NCI-H128 (cell line): ENCODE measurements around the gene PTPRT.

Source experiments
- DNase-seq: peaks from one replicate; lab custom pipeline; 2025; ENCODE audit not compliant: unreplicated experiment; lab: John Stamatoyannopoulos, UW

The PTPRT gene

DNA sequence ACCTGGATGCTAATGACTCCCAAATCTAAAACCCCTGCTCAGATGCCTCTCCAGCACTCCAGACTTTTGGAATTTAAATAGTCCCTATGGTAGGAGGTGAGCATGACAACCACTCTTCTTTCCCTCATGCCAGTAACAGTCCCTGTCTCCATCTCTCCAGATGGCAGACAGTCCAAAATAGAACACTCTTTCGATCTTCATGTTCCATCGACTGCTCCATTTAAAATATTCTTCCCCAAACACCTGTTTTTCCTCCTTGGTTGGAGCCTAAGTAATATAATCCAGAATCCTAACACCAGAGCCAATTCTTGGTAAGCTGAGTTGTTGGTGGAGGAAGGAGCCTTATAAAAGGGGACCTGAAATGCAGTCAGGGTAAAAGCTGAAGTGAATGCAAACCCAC lies 848.1 kb downstream of the PTPRT start:
- DNase-seq: no peak

DNA sequence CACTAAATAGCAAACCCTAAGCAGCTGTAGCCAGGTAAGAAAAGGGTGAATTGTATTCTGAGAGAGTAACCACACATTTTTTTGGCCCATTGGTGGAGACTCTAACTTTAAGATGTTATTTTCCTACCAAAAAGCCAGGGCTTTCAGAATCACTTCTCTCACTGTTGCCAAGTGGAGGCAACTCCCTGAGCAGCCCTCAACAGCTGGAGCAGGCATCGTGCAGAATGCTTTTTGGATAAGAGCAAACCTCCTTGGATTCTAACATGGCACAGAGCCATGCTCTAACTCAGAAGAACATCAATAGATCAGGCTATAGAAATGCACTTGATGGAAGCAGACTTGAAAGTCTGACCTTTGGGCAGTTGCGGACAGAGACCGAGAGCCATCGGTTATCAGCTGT lies 849.3 kb downstream of the PTPRT start:
- no peak for DNase-seq

DNA sequence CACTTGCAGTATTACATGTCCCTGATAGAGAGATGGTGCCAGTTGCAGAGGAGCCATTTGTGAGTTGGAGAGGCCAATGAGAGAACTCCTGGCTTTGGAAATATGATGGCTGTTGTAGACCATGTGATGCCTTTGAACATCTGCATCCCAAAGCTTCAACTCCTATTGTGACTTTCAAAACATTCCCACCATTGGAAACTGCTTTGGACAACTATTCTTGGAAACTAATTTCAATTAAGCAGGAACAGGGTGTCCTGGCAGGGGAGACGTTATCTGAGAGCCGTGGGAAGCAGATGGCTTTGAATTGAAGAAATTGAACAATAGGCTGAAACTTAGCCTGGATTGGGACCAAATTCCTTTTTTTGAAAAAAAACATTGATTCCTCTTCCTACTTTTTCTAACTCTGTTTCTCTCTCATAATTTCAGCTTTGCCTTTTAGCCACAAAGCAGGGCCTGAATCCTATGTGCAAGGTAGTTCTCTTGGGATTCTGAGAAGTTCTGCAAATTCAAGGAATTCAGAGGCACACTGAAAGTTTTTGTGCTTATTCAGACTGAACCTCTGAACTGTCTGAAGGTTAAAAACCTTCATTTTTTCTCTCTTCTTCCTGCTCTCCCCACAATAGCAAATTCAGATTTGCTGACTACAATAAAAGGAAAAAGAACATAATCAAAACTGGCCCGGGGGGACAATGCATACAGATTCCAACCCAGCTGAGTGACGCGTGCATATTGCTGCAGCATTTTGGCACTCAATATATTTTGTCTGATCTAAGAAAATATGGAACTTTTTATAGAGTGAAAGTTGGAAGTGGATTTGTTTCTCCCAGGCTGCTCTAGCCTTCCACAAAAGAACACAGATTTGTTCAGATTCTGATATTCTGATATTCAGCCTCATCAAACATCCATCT lies 851.2 kb downstream of the PTPRT start:
- DNase-seq: no peak

- DNase-seq: no peak
Observed at GRCh38 chr20:42336576-42336975, 853.1 kb downstream of the PTPRT start.

GRCh38 chr20:42319252-42320013 lies 870.3 kb downstream of the PTPRT start:
- no peak for DNase-seq

DNA sequence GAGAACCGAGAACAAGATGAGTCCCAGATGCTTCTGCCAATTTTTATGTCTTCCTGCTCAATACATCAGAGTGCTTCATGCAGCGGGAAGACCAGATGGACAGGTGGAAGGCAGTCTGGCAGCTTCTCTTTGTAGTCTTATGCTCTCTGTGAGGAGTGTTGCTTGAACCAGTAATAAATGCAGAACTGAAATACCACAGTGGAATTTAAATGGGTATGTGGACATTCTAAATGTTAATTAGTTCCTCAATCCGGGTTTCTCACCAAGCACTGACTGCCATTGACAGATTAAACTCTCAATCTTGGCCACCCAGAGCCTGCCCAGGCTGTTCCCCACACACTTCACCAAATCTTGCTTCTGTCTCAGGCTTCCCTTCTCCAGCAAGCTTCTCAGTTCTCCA lies 876.0 kb downstream of the PTPRT start:
- DNase-seq: no peak

DNA sequence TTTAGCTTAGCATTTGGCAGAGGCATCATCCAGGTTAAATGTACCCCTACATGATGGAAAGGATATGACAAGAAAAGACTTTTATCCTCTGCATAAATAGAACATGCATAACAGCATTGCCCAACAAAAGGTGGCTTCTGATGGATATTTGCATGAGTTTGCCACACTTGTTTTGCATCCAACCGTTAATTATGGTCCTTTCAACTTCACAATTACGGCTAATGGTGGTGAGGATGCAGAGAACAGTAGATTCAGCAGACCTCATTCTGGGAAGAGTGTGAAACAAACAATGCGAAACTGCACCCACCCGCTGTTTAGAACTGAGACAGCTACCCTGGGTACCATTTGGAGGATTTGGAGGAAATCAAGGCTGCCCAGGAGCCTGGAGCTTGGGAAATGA lies 880.7 kb downstream of the PTPRT start:
- DNase-seq: peak; percentile 93

GRCh38 chr20:42308171-42308570 lies 881.5 kb downstream of the PTPRT start:
- no peak for DNase-seq

GRCh38 chr20:42295592-42295991 lies 894.1 kb downstream of the PTPRT start:
- DNase-seq: no peak

DNA sequence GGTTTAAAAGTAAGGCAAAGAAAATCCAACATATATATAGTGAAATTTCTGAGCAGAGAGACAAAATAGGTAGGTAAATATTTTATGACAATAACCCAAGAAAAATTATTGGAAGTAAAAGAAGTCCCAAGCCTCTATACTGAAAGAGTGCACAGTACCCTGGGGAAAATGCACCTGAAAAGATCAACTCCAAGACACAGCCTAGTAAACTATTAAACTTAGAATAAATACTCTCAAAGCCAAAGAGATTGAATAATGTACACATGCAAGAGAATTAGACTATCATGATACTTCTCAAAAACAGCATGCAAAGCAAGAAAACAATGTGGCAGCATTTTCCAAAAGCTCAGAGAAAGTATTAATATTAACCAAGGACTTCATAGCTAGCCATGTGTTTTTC lies 894.7 kb downstream of the PTPRT start:
- DNase-seq: no peak

GRCh38 chr20:42281801-42282200 lies 907.9 kb downstream of the PTPRT start:
- DNase-seq: no peak

- DNase-seq: peak; percentile 47
Observed at GRCh38 chr20:42276718-42277602, 912.7 kb downstream of the PTPRT start.

DNA sequence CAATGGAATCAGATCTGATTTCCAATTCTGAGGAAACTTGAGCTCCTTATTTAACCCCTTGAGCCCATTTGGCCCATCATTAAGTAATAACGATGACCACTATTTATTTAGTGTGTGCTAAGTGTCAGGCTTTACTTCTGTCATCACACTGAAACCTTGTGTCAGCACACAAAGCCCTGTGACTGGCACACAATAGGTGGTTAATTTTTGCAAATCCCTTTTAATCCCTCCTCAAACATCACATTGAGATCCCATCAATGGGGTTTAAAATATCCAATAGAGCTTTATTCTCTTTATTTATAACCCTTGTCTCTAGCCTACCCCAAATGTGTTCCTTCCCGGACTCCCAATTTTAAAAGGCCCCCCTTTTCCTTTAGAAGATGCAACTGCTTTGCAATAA lies 914.7 kb downstream of the PTPRT start:
- no peak for DNase-seq

DNA sequence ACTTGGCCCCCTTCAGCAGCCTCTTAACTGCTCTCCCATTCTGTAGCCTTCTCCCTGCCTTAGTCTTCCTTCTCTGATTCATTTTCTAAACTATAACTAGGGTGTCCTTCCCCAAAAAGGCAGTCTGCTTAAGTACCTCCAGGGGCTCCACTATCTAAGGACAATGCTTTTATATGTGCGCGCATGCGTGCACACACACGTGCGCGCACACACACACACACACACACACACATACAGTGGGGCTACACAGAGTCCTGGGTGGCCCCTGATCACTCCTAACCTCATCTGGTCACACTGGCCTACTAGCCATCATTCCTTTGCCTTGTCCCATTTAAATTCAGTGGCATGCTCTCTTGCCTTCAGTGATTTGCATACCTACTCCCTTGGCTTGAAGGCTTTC lies 917.2 kb downstream of the PTPRT start:
- DNase-seq: no peak

GRCh38 chr20:42270539-42270938 lies 919.2 kb downstream of the PTPRT start:
- DNase-seq: no peak

- DNase-seq: no peak
Observed at GRCh38 chr20:42267793-42268384, 921.8 kb downstream of the PTPRT start.

- no peak for DNase-seq
Observed at GRCh38 chr20:42261766-42262270, 927.9 kb downstream of the PTPRT start.

- no peak for DNase-seq
Observed at GRCh38 chr20:42260184-42260583, 929.5 kb downstream of the PTPRT start.

DNA sequence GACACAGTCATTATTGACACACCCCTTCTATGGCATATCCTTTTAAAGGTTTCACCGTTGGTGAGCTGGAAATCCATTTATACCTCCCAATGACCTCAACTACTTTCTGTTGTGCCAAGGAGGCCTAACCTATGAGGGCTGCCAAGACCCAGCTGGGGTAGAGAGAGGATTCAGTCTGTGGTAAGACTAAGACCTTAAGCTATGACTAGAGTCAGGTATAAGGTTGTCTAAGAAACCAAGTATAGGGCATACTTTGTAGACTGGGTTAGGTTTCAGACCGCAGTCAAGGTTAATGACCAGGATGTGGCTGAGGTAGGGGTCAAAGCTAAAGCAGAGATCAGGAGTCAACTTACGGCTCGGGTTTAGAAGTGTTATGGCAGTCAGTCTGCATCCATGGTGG lies 930.3 kb downstream of the PTPRT start:
- no peak for DNase-seq

GRCh38 chr20:42258564-42259302 lies 931.0 kb downstream of the PTPRT start:
- no peak for DNase-seq
